AG10803 (cell line): ENCODE measurements around the gene MED26.

Experiments
- DNase-seq: peaks from one replicate; pipeline ENCODE4 v3.0.0; 2010; ENCODE audit warnings: low read depth
- H3K4me3 ChIP-seq: 2 replicates; pipeline ENCODE4 v1.5.1; 2011; ENCODE audit warnings: mild to moderate bottlenecking, low read length, control low read depth
- CTCF ChIP-seq: conservative IDR thresholded peaks from 2 replicates; pipeline ENCODE4 v1.5.1; 2011; ENCODE audit warnings: mild to moderate bottlenecking, low read length, control low read depth, inconsistent platforms

The MED26 gene

GRCh38 chr19:16623576-16623975, 4.4 kb downstream of the MED26 start:
- no peak for DNase-seq
- no peak for TF ChIP-seq CTCF
- H3K4me3 ChIP-seq: no peak overlapping the region

GRCh38 chr19:16623066-16623465, 4.9 kb downstream of the MED26 start:
- no peak for DNase-seq
- no peak overlapping the region for H3K4me3 ChIP-seq
- TF ChIP-seq CTCF: no peak

DNA sequence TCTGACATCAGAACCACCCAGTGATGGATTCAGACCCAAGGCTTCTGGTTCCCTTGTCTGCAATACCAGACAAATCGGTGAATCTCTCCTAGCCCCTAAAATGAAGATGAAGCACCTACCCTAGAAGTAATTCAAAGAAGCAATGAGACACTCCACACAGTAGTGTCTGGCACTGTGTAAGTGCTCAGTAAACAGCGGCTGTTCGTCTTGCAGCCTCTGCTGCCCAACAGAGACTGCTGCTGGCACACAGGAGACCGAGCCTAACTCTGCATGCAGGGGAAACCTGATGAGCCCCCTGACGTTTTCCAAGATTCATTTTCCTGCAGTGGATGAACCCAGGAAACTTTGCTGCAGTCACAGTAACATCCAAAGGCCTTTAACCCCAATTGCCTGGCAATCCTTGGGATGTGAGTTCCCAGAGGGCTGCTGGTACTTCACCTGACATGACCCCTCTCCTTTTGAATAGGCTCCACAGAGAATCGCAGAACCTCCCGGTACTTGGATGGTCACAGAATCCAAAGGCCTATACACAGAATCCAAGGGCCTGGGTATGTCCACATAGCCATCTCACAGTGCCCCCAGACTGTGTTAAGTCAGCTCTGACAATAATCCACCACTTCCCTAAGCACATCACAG, 6.7 kb downstream of the MED26 start:
- DNase-seq: no peak
- TF ChIP-seq CTCF: no peak
- no peak overlapping the region for H3K4me3 ChIP-seq

DNA sequence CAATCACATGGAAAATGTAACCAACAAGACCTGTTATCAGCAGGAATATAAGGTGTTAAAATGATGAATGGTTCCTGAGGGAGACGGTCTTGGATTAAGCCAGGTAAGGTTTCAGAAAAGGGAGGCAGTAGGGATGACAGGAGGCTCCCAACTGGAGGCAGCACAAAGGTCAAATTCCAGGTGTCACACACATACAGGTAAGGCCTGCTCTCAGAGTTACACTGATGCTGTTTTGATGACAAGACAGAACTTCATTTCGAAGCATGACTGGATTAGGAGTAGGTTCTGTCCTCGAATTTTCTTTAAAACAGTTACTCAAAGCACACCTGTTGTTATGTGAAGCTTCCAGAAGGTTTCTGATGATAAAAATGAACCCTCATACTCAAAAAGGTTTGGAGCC, 7.4 kb downstream of the MED26 start:
- no peak for DNase-seq
- H3K4me3 ChIP-seq: no peak overlapping the region
- TF ChIP-seq CTCF: no peak

- no peak for DNase-seq
- no peak overlapping the region for H3K4me3 ChIP-seq
- no peak for TF ChIP-seq CTCF
Observed at GRCh38 chr19:16620018-16620417, 8.0 kb downstream of the MED26 start.

GRCh38 chr19:16619457-16619856, 8.5 kb downstream of the MED26 start:
- TF ChIP-seq CTCF: no peak
- peak; percentile 28 for DNase-seq
- no peak overlapping the region for H3K4me3 ChIP-seq

- DNase-seq: no peak
- no peak for TF ChIP-seq CTCF
- no peak overlapping the region for H3K4me3 ChIP-seq
Observed at GRCh38 chr19:16618248-16618647, 9.8 kb downstream of the MED26 start.
